H9 (cell line): ENCODE measurements around the gene LGALS7. TPM values are rescaled to one million over a fixed set of nuclear protein-coding genes. Genes with fewer than 3 reads are reported as not detected.
A peak's percentile ranks its signal among the peaks of the same experiment; 100 is the strongest.

Experiments
- DNase-seq: peaks from one replicate; pipeline ENCODE4 v3.0.0-alpha.2; 2017
- H2AFZ ChIP-seq: one replicate; pipeline ENCODE4 v1.6.1; 2013; ENCODE audit warnings: mild to moderate bottlenecking, low read length, control low read depth, moderate library complexity
- H2AK5ac ChIP-seq: 2 replicates; pipeline ENCODE4 v1.6.1; 2013; ENCODE audit warnings: low read length, control low read depth, mixed read lengths; ENCODE audit not compliant: insufficient read length
- H2BK120ac ChIP-seq: one replicate; pipeline ENCODE4 v1.6.1; 2013; ENCODE audit warnings: low read depth, mild to moderate bottlenecking, low read length, control low read depth, inconsistent platforms; ENCODE audit not compliant: poor library complexity, severe bottlenecking
- H2BK12ac ChIP-seq: 2 replicates; pipeline ENCODE4 v1.6.1; 2013; ENCODE audit warnings: low read length, control low read depth, mixed read lengths, low read depth; ENCODE audit not compliant: insufficient read length
- H2BK15ac ChIP-seq: 2 replicates; pipeline ENCODE4 v1.6.1; 2013; ENCODE audit warnings: low read depth, low read length, control low read depth
- H2BK20ac ChIP-seq: one replicate; pipeline ENCODE4 v1.6.1; 2013; ENCODE audit warnings: low read depth, mild to moderate bottlenecking, low read length, control low read depth, inconsistent platforms; ENCODE audit not compliant: poor library complexity, severe bottlenecking
- H2BK5ac ChIP-seq: 2 replicates; pipeline ENCODE4 v1.6.1; 2013; ENCODE audit warnings: low read length, control low read depth, mixed read lengths; ENCODE audit not compliant: insufficient read length
- H3K14ac ChIP-seq: 2 replicates; pipeline ENCODE4 v1.6.1; 2013; ENCODE audit warnings: low read length, control low read depth; ENCODE audit not compliant: insufficient read depth
- H3K18ac ChIP-seq: 2 replicates; pipeline ENCODE4 v1.6.1; 2013; ENCODE audit warnings: low read depth, mild to moderate bottlenecking, mixed read lengths, low read length, control low read depth; ENCODE audit not compliant: insufficient read length
- H3K23ac ChIP-seq: 2 replicates; pipeline ENCODE4 v1.6.1; 2013; ENCODE audit warnings: low read length, control low read depth, mixed read lengths, low read depth; ENCODE audit not compliant: insufficient read length
- H3K23me2 ChIP-seq: 2 replicates; pipeline ENCODE4 v1.6.1; 2013; ENCODE audit warnings: low read depth, mild to moderate bottlenecking, mixed read lengths, low read length, control low read depth; ENCODE audit not compliant: insufficient read length, poor library complexity, severe bottlenecking
- H3K27ac ChIP-seq: 2 replicates; pipeline ENCODE4 v1.5.1; 2013; ENCODE audit warnings: low read length, control low read depth, mixed read lengths, low read depth; ENCODE audit not compliant: insufficient read length
- H3K27me3 ChIP-seq: 2 replicates; pipeline ENCODE4 v1.6.1; 2013; ENCODE audit warnings: low read length, control low read depth, inconsistent platforms; ENCODE audit not compliant: insufficient read depth
- H3K4ac ChIP-seq: 2 replicates; pipeline ENCODE4 v1.6.1; 2013; ENCODE audit warnings: low read depth, mild to moderate bottlenecking, control low read depth, inconsistent platforms, low read length, moderate library complexity
- H3K4me1 ChIP-seq: 2 replicates; pipeline ENCODE4 v1.6.1; 2013; ENCODE audit warnings: low read length, control low read depth, inconsistent platforms; ENCODE audit not compliant: insufficient read depth
- H3K4me2 ChIP-seq: 2 replicates; pipeline ENCODE4 v1.6.1; 2013; ENCODE audit warnings: low read length, control low read depth, mixed read lengths; ENCODE audit not compliant: insufficient read length, insufficient read depth
- H3K56ac ChIP-seq: 2 replicates; pipeline ENCODE4 v1.6.1; 2013; ENCODE audit warnings: low read depth, mild to moderate bottlenecking, mixed read lengths, low read length, control low read depth; ENCODE audit not compliant: insufficient read length
- H3K79me1 ChIP-seq: 2 replicates; pipeline ENCODE4 v1.6.1; 2013; ENCODE audit warnings: low read depth, mild to moderate bottlenecking, moderate library complexity, low read length, control low read depth, inconsistent platforms; ENCODE audit not compliant: insufficient read depth, poor library complexity, severe bottlenecking
- H3K79me2 ChIP-seq: 2 replicates; pipeline ENCODE4 v1.6.1; 2013; ENCODE audit warnings: low read length, control low read depth, inconsistent platforms; ENCODE audit not compliant: insufficient read depth
- H3K9ac ChIP-seq: 2 replicates; pipeline ENCODE4 v1.6.1; 2013; ENCODE audit warnings: low read length, control low read depth, mixed read lengths; ENCODE audit not compliant: insufficient read length; ENCODE audit errors: extremely low read depth
- H3K9me3 ChIP-seq: one replicate; pipeline ENCODE4 v1.6.1; 2013; ENCODE audit warnings: low read depth, low read length, inconsistent platforms; ENCODE audit not compliant: control insufficient read depth
- H3T11ph ChIP-seq: one replicate; pipeline ENCODE4 v1.6.1; 2013; ENCODE audit warnings: mild to moderate bottlenecking, low read length, control low read depth, inconsistent platforms
- H4K20me1 ChIP-seq: one replicate; pipeline ENCODE4 v1.6.1; 2013; ENCODE audit not compliant: control insufficient read depth, insufficient read length, insufficient read depth
- H4K5ac ChIP-seq: 2 replicates; pipeline ENCODE4 v1.6.1; 2013; ENCODE audit warnings: low read depth, mild to moderate bottlenecking, mixed read lengths, low read length, control low read depth; ENCODE audit not compliant: insufficient read length
- H4K8ac ChIP-seq: replicated peaks from 2 replicates; pipeline ENCODE4 v1.6.1; 2013; ENCODE audit warnings: low read length, control low read depth, mixed read lengths, low read depth; ENCODE audit not compliant: insufficient read length
- H4K91ac ChIP-seq: 2 replicates; pipeline ENCODE4 v1.6.1; 2013; ENCODE audit warnings: low read depth, mild to moderate bottlenecking, moderate library complexity, mixed read lengths, low read length, control low read depth; ENCODE audit not compliant: insufficient read length
- H3K27ac Mint-ChIP-seq, 3 experiments: 2 replicates in 2 of 3; 3 replicates in 1 of 3; pipeline ENCODE4 v1.8.0; 2020 to 2021; ENCODE audit warnings: mixed read lengths in 3 of 3, mild to moderate bottlenecking in 1 of 3, moderate library complexity in 1 of 3
- H3K27me3 Mint-ChIP-seq: 2 replicates; pipeline ENCODE4 v1.8.0; 2021; ENCODE audit warnings: low read depth, mild to moderate bottlenecking, moderate library complexity, mixed read lengths
- H3K36me3 Mint-ChIP-seq, 3 experiments: 2 replicates in 2 of 3; 3 replicates in 1 of 3; pipeline ENCODE4 v1.8.0; 2020 to 2021; ENCODE audit warnings: low read depth in 3 of 3, mixed read lengths in 3 of 3; ENCODE audit not compliant: insufficient read depth in 1 of 3
- H3K4me1 Mint-ChIP-seq, 2 experiments: 2 replicates each; pipeline ENCODE4 v1.8.0; 2020; ENCODE audit warnings: mixed read lengths in 2 of 2
- H3K4me3 Mint-ChIP-seq, 2 experiments: 2 replicates in 1 of 2; 3 replicates in 1 of 2; pipeline ENCODE4 v1.8.0; 2020 to 2021; ENCODE audit warnings: mild to moderate bottlenecking in 2 of 2, mixed read lengths in 2 of 2, moderate library complexity in 1 of 2
- H3K9me3 Mint-ChIP-seq, 2 experiments: 2 replicates in 1 of 2; 3 replicates in 1 of 2; pipeline ENCODE4 v1.8.0; 2020; ENCODE audit warnings: mild to moderate bottlenecking in 2 of 2, mixed read lengths in 2 of 2, moderate library complexity in 1 of 2
- WGBS: extraction: QIAGEN DNeasy Blood & Tissue Kit; methylation state at CpG from one replicate; pipeline ENCODE4 v1.1.7; 2013; ENCODE audit warnings: missing lambda C conversion rate, low lambda C conversion rate, mixed read lengths; ENCODE audit not compliant: insufficient read length; ENCODE audit errors: extremely low coverage; 5-methylcytosine and 5-hydroxymethylcytosine counted together
- total RNA-seq: library from RNA; stranded (reverse); gene quantifications from 2 replicates; pipeline ENCODE4 v1.2.1, GENCODE V29; 2021
- TF ChIP-seq, protein P1 (sequence below): fragments of 200-600 bp; sonication (generic); conservative IDR thresholded peaks from 3 replicates; pipeline ENCODE4 v1.8.0; 2021; ENCODE audit warnings: antibody characterized with exemption, mild to moderate bottlenecking

LGALS7 gene
- total RNA-seq, 1 experiment from 2014 or later, result not detected

- Histone ChIP-seq H2BK120ac (no peak overlapping the region), H3T11ph (no peak overlapping the region), H3K23ac (no peak overlapping the region), H3K4ac (no peak overlapping the region), H3K4me2 (no peak overlapping the region), H3K9ac (no peak overlapping the region), H4K91ac (no peak overlapping the region), H3K23me2 (no peaks in the 10 kb centered on the region), H3K27ac (no peak overlapping the region), H3K14ac (no peak overlapping the region), H3K79me2 (no peaks in the 10 kb centered on the region), H2AFZ (no peak overlapping the region), H3K27me3 (no peaks in the 10 kb centered on the region), H4K20me1 (no peaks in the 10 kb centered on the region), H3K4me1 (no peaks in the 10 kb centered on the region), H2AK5ac (no peak overlapping the region), H3K56ac (no peak overlapping the region), H2BK5ac (no peak overlapping the region), H3K18ac (no peak overlapping the region), H2BK20ac (no peak overlapping the region), H3K9me3 (no peaks in the 10 kb centered on the region), H2BK15ac (no peak overlapping the region), H4K5ac (no peak overlapping the region), H4K8ac (no peak overlapping the region), H3K79me1 (no peaks in the 10 kb centered on the region), H2BK12ac (no peak overlapping the region)
- H3K4me1 Mint-ChIP-seq, result peaks cover 2 to 5% of the 10 kb centered on the region in 2 experiments; a peak in 3 of 4 replicates
- TF ChIP-seq, protein P1, sequence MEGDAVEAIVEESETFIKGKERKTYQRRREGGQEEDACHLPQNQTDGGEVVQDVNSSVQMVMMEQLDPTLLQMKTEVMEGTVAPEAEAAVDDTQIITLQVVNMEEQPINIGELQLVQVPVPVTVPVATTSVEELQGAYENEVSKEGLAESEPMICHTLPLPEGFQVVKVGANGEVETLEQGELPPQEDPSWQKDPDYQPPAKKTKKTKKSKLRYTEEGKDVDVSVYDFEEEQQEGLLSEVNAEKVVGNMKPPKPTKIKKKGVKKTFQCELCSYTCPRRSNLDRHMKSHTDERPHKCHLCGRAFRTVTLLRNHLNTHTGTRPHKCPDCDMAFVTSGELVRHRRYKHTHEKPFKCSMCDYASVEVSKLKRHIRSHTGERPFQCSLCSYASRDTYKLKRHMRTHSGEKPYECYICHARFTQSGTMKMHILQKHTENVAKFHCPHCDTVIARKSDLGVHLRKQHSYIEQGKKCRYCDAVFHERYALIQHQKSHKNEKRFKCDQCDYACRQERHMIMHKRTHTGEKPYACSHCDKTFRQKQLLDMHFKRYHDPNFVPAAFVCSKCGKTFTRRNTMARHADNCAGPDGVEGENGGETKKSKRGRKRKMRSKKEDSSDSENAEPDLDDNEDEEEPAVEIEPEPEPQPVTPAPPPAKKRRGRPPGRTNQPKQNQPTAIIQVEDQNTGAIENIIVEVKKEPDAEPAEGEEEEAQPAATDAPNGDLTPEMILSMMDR, result no peak
- H3K27ac Mint-ChIP-seq, result peak overlapping the region in 1 of 3 experiments; percentile 40; a peak in 1 of 7 replicates
- H3K9me3 Mint-ChIP-seq, result no peaks in the 10 kb centered on the region
- DNase-seq, result no peak
- no CpG with 5 or more reads among the region's 21 CpGs for WGBS
- no peak overlapping the region for H3K4me3 Mint-ChIP-seq
- peaks cover 22 to 88% (median 77%) of the 10 kb centered on the region in 3 experiments; a peak in 6 of 7 replicates for H3K36me3 Mint-ChIP-seq
- H3K27me3 Mint-ChIP-seq, result no peaks in the 10 kb centered on the region
Observed at GRCh38 chr19:38725469-38726283, 47.6 kb downstream of the LGALS7 start.
